ENCODE data around the gene ANKRD13D.

DNA sequence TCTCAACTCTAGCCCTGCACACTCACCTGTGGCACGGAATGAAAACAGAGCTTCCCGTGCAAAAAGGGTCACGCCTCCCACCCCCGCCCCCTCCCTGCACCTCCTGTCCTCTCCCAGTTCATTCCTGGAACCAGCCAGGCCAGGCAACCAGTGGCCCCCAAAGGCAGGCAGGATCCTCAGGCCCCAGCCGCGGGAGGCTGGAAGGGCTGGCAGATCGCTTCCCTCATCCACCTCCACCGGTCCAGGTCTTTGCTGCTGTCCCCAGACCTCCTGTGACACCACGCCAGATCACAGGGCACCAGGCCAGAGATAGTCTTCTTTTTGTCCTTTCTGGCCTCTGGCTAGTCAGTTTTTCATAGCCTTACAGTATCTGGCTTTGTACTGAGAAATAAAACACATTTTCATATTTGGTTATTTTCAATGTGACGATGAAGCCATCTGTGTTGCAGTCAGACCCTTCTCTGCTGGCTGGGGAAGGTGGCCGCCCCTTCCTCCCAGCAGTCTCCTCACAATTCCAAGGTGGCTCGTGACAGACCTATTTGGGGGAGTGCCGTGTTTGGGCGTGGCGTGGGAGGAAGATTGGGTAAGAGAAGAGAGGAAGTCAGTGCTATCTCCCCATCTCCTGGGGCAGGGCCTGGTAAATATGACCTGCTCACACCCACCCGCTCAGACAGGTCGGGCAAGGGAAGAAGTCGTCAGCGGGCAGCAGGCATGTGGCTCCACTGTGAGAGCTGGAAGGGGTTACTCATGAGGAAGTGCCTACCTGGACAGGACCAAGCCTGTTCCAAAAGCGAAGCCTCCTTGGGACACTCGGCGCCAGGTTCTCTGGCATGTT lies 23.3 kb downstream of the ANKRD13D start:
- TF ChIP-seq CTCF (conservative IDR thresholded peaks at IDR 0.05; ENCODE audit: low read depth, low read length) (no peak), EZH2 (IDR thresholded peaks at IDR 0.05; ENCODE audit: low read length, unreplicated experiment) (no peak), EZH2phosphoT487 (IDR thresholded peaks at IDR 0.05; ENCODE audit: borderline replicate concordance, low read length) (no peak)
